Umbilical cord (tissue), 1 donor: ENCODE data around the gene MIER2. TPM values are rescaled to one million over a fixed set of nuclear protein-coding genes. Genes with fewer than 3 reads are reported as not detected.

Experiments
- total RNA-seq: library from RNA; depleted of rRNA; stranded (reverse); fragments of >200 nt; gene quantifications from one replicate; pipeline ENCODE4 v1.2.3, GENCODE V29; 2014; ENCODE audit warnings: low replicate concordance; ENCODE audit not compliant: insufficient read depth

Gene MIER2
- total RNA-seq, 1 donor from 2014 or later = 3.4 TPM

Other genes starting within 250 kb of the MIER2 start
- gene OR4F17, start 237.7 kb downstream of the MIER2 start, total RNA-seq = 6.7 TPM
- gene PLPP2, start 53.4 kb downstream of the MIER2 start, total RNA-seq = 0.72 TPM
- gene C2CD4C, start 64.4 kb upstream of the MIER2 start, total RNA-seq = 0.96 TPM
- 11.1 TPM for gene SHC2, start 116.2 kb upstream of the MIER2 start, total RNA-seq
- 1.7 TPM for gene MADCAM1, start 151.7 kb upstream of the MIER2 start, total RNA-seq
- gene TPGS1, start 162.7 kb upstream of the MIER2 start, total RNA-seq = 30.1 TPM
- gene CDC34, start 187.0 kb upstream of the MIER2 start, total RNA-seq = 74.9 TPM
- gene GZMM, start 199.3 kb upstream of the MIER2 start, total RNA-seq = not detected
- 234 TPM for gene BSG, start 227.8 kb upstream of the MIER2 start, total RNA-seq
- 2.4 TPM for gene HCN2, start 245.1 kb upstream of the MIER2 start, total RNA-seq